Activated naive CD8-positive, alpha-beta T cell (primary cell): Measurements from ENCODE around the gene KIF16B.

Experiments used
- H3K27ac Mint-ChIP-seq: one replicate; pipeline ENCODE4 v1.8.0; 2021; ENCODE audit warnings: mixed read lengths
- H3K27me3 Mint-ChIP-seq: one replicate; pipeline ENCODE4 v1.8.0; 2021; ENCODE audit warnings: mixed read lengths
- H3K36me3 Mint-ChIP-seq: one replicate; pipeline ENCODE4 v1.8.0; 2021; ENCODE audit warnings: mixed read lengths
- H3K4me1 Mint-ChIP-seq: one replicate; pipeline ENCODE4 v1.8.0; 2021; ENCODE audit warnings: low read depth, mixed read lengths
- H3K4me3 Mint-ChIP-seq: one replicate; pipeline ENCODE4 v1.8.0; 2021; ENCODE audit warnings: mild to moderate bottlenecking, mixed read lengths
- H3K9me3 Mint-ChIP-seq: one replicate; pipeline ENCODE4 v1.8.0; 2021; ENCODE audit warnings: low read depth, mixed read lengths

KIF16B gene

GRCh38 chr20:16390991-16391390, 182.3 kb downstream of the KIF16B start:
- no peak overlapping the region for H3K27ac Mint-ChIP-seq
- no peak overlapping the region for H3K4me3 Mint-ChIP-seq
- no peaks in the 10 kb centered on the region for H3K4me1 Mint-ChIP-seq
- no peaks in the 10 kb centered on the region for H3K27me3 Mint-ChIP-seq
- peaks cover 22% of the 10 kb centered on the region for H3K36me3 Mint-ChIP-seq
- no peaks in the 10 kb centered on the region for H3K9me3 Mint-ChIP-seq

- Mint-ChIP-seq H3K4me3 (no peak overlapping the region), H3K27ac (no peak overlapping the region), H3K9me3 (no peaks in the 10 kb centered on the region), H3K4me1 (no peaks in the 10 kb centered on the region), H3K36me3 (peaks cover 16% of the 10 kb centered on the region), H3K27me3 (no peaks in the 10 kb centered on the region)
These were observed 184.5 kb downstream of the KIF16B start for GRCh38 chr20:16388731-16389130.

- Mint-ChIP-seq H3K27ac (no peak overlapping the region), H3K9me3 (no peaks in the 10 kb centered on the region), H3K4me1 (no peaks in the 10 kb centered on the region)
These were observed 185.6 kb downstream of the KIF16B start for GRCh38 chr20:16387666-16388065.

GRCh38 chr20:16385891-16386290, 187.4 kb downstream of the KIF16B start:
- H3K27me3 Mint-ChIP-seq, result no peaks in the 10 kb centered on the region
- no peak overlapping the region for H3K4me3 Mint-ChIP-seq
- H3K9me3 Mint-ChIP-seq, result no peaks in the 10 kb centered on the region
- peaks cover 7% of the 10 kb centered on the region for H3K36me3 Mint-ChIP-seq
- H3K27ac Mint-ChIP-seq, result no peak overlapping the region
- no peaks in the 10 kb centered on the region for H3K4me1 Mint-ChIP-seq

More at GRCh38 chr20:16387666-16388065, 185.6 kb downstream of the KIF16B start:
- Mint-ChIP-seq H3K27me3 (no peaks in the 10 kb centered on the region), H3K36me3 (peaks cover 13% of the 10 kb centered on the region), H3K4me3 (no peak overlapping the region)

- H3K9me3 Mint-ChIP-seq, result no peaks in the 10 kb centered on the region
- no peaks in the 10 kb centered on the region for H3K4me1 Mint-ChIP-seq
- H3K36me3 Mint-ChIP-seq, result peaks cover 3% of the 10 kb centered on the region
- no peaks in the 10 kb centered on the region for H3K27me3 Mint-ChIP-seq
- no peak overlapping the region for H3K27ac Mint-ChIP-seq
- no peak overlapping the region for H3K4me3 Mint-ChIP-seq
These were observed 187.8 kb downstream of the KIF16B start for GRCh38 chr20:16385462-16385861.

- Mint-ChIP-seq H3K4me3 (no peak overlapping the region), H3K9me3 (no peaks in the 10 kb centered on the region), H3K27ac (no peak overlapping the region), H3K4me1 (no peaks in the 10 kb centered on the region), H3K27me3 (no peaks in the 10 kb centered on the region), H3K36me3 (peaks cover 14% of the 10 kb centered on the region)
These were observed 191.8 kb downstream of the KIF16B start for GRCh38 chr20:16381444-16381843.

- H3K36me3 Mint-ChIP-seq, result peaks cover 28% of the 10 kb centered on the region
- no peaks in the 10 kb centered on the region for H3K27me3 Mint-ChIP-seq
- H3K27ac Mint-ChIP-seq, result no peak overlapping the region
These were observed 194.4 kb downstream of the KIF16B start for GRCh38 chr20:16378712-16379370.

GRCh38 chr20:16378122-16378521, 195.1 kb downstream of the KIF16B start:
- H3K4me3 Mint-ChIP-seq, result no peak overlapping the region
- no peaks in the 10 kb centered on the region for H3K4me1 Mint-ChIP-seq
- no peaks in the 10 kb centered on the region for H3K9me3 Mint-ChIP-seq
- no peaks in the 10 kb centered on the region for H3K27me3 Mint-ChIP-seq
- no peak overlapping the region for H3K27ac Mint-ChIP-seq
- peaks cover 33% of the 10 kb centered on the region for H3K36me3 Mint-ChIP-seq

More at GRCh38 chr20:16378712-16379370, 194.4 kb downstream of the KIF16B start:
- no peak overlapping the region for H3K4me3 Mint-ChIP-seq
- H3K9me3 Mint-ChIP-seq, result no peaks in the 10 kb centered on the region
- H3K4me1 Mint-ChIP-seq, result no peaks in the 10 kb centered on the region

GRCh38 chr20:16369441-16369840, 203.8 kb downstream of the KIF16B start:
- Mint-ChIP-seq H3K4me1 (no peaks in the 10 kb centered on the region), H3K9me3 (no peaks in the 10 kb centered on the region), H3K27me3 (no peaks in the 10 kb centered on the region), H3K36me3 (peaks cover 52% of the 10 kb centered on the region), H3K4me3 (no peak overlapping the region), H3K27ac (no peak overlapping the region)

GRCh38 chr20:16368645-16369292, 204.5 kb downstream of the KIF16B start:
- Mint-ChIP-seq H3K4me1 (no peaks in the 10 kb centered on the region), H3K9me3 (no peaks in the 10 kb centered on the region), H3K27ac (no peak overlapping the region), H3K36me3 (peaks cover 47% of the 10 kb centered on the region), H3K27me3 (no peaks in the 10 kb centered on the region), H3K4me3 (no peak overlapping the region)

- no peak overlapping the region for H3K4me3 Mint-ChIP-seq
- no peak overlapping the region for H3K27ac Mint-ChIP-seq
- peaks cover 45% of the 10 kb centered on the region for H3K36me3 Mint-ChIP-seq
- H3K27me3 Mint-ChIP-seq, result no peaks in the 10 kb centered on the region
- no peaks in the 10 kb centered on the region for H3K4me1 Mint-ChIP-seq
- H3K9me3 Mint-ChIP-seq, result no peaks in the 10 kb centered on the region
These were observed 205.2 kb downstream of the KIF16B start for GRCh38 chr20:16367948-16368560.

GRCh38 chr20:16366529-16366928, 206.7 kb downstream of the KIF16B start:
- H3K4me3 Mint-ChIP-seq, result no peak overlapping the region
- H3K4me1 Mint-ChIP-seq, result no peaks in the 10 kb centered on the region
- peaks cover 33% of the 10 kb centered on the region for H3K36me3 Mint-ChIP-seq

GRCh38 chr20:16364320-16364687, 208.9 kb downstream of the KIF16B start:
- Mint-ChIP-seq H3K4me3 (no peak overlapping the region), H3K4me1 (no peaks in the 10 kb centered on the region), H3K36me3 (peaks cover 29% of the 10 kb centered on the region), H3K9me3 (no peaks in the 10 kb centered on the region), H3K27ac (no peak overlapping the region), H3K27me3 (no peaks in the 10 kb centered on the region)

More at GRCh38 chr20:16366529-16366928, 206.7 kb downstream of the KIF16B start:
- no peak overlapping the region for H3K27ac Mint-ChIP-seq
- no peaks in the 10 kb centered on the region for H3K27me3 Mint-ChIP-seq
- H3K9me3 Mint-ChIP-seq, result no peaks in the 10 kb centered on the region

GRCh38 chr20:16363506-16364319, 209.5 kb downstream of the KIF16B start:
- H3K27ac Mint-ChIP-seq, result no peak overlapping the region
- H3K4me1 Mint-ChIP-seq, result no peaks in the 10 kb centered on the region
- no peaks in the 10 kb centered on the region for H3K9me3 Mint-ChIP-seq
- no peaks in the 10 kb centered on the region for H3K27me3 Mint-ChIP-seq
- H3K36me3 Mint-ChIP-seq, result peaks cover 26% of the 10 kb centered on the region
- no peak overlapping the region for H3K4me3 Mint-ChIP-seq

- H3K4me1 Mint-ChIP-seq, result no peaks in the 10 kb centered on the region
- H3K27me3 Mint-ChIP-seq, result no peaks in the 10 kb centered on the region
These were observed 210.6 kb downstream of the KIF16B start for GRCh38 chr20:16362642-16363041.

More at GRCh38 chr20:16362642-16363041, 210.6 kb downstream of the KIF16B start:
- Mint-ChIP-seq H3K9me3 (no peaks in the 10 kb centered on the region), H3K4me3 (no peak overlapping the region), H3K36me3 (peaks cover 23% of the 10 kb centered on the region), H3K27ac (no peak overlapping the region)
